K562 (cell line): ENCODE data around the gene KNCN. TPM values are rescaled to one million over a fixed set of nuclear protein-coding genes. Genes with fewer than 3 reads are reported as not detected.

Source experiments
- EZH2 ChIP-seq: IDR thresholded peaks from 2 replicates; pipeline ENCODE4 v1.6.1; 2012; ENCODE audit warnings: low read depth, mild to moderate bottlenecking, inconsistent platforms, low read length, borderline replicate concordance
- HDAC3 ChIP-seq: fragments of 450-650 bp; IDR thresholded peaks from 2 replicates; pipeline ENCODE4 v1.6.1; 2018; ENCODE audit warnings: borderline replicate concordance, mild to moderate bottlenecking, moderate library complexity; ENCODE audit not compliant: partially characterized antibody
- HLTF ChIP-seq: fragments of 450-650 bp; IDR thresholded peaks from 2 replicates; pipeline ENCODE4 v1.6.1; 2016
- HMBOX1 ChIP-seq: sonication (generic); IDR thresholded peaks from 2 replicates; pipeline ENCODE4 v1.6.1; 2016
- HNRNPUL1 ChIP-seq: fragments of 200-400 bp; formaldehyde crosslinking; IDR thresholded peaks from 2 replicates; pipeline ENCODE4 v1.6.1; 2017; ENCODE audit warnings: low read length
- MLLT1 ChIP-seq, 2 experiments: fragments of 450-650 bp; IDR thresholded peaks; 2 replicates each; pipeline ENCODE4 v1.6.1; 2016
- MTA1 ChIP-seq: fragments of 450-650 bp; IDR thresholded peaks from 2 replicates; pipeline ENCODE4 v1.6.1; 2017; ENCODE audit warnings: borderline replicate concordance
- NCOA1 ChIP-seq: fragments of 450-650 bp; IDR thresholded peaks from 2 replicates; pipeline ENCODE4 v1.6.1; 2016; ENCODE audit warnings: low read depth
- NEUROD1 ChIP-seq: fragments of 150-350 bp; IDR thresholded peaks from 2 replicates; pipeline ENCODE4 v1.6.1; 2014; ENCODE audit warnings: borderline replicate concordance, low read length, low read depth; ENCODE audit not compliant: partially characterized antibody
- PHB2 ChIP-seq: fragments of 450-650 bp; IDR thresholded peaks from 2 replicates; pipeline ENCODE4 v1.6.1; 2017; ENCODE audit warnings: low read depth
- PYGO2 ChIP-seq: fragments of 450-650 bp; IDR thresholded peaks from 2 replicates; pipeline ENCODE4 v1.6.1; 2016; ENCODE audit warnings: mild to moderate bottlenecking, missing genetic modification characterization, moderate library complexity, missing compliant biosample characterization
- RBM34 ChIP-seq: fragments of 200-400 bp; formaldehyde crosslinking; IDR thresholded peaks from 2 replicates; pipeline ENCODE4 v1.6.1; 2018; ENCODE audit warnings: low read length, borderline replicate concordance; ENCODE audit not compliant: insufficient read depth
- SLC30A9 ChIP-seq: fragments of 250-450 bp; sonication (Bioruptor Pico); IDR thresholded peaks from 2 replicates; pipeline ENCODE4 v1.8.0; 2022; ENCODE audit warnings: mild to moderate bottlenecking, moderate library complexity
- SMAD3 ChIP-seq: fragments of 450-650 bp; formaldehyde crosslinking; conservative IDR thresholded peaks from 2 replicates; pipeline ENCODE4 v1.4.0; 2020; ENCODE audit warnings: mild to moderate bottlenecking
- SRSF7 ChIP-seq: fragments of 200-400 bp; formaldehyde crosslinking; optimal IDR thresholded peaks from 2 replicates; pipeline ENCODE3; 2017; ENCODE audit warnings: mild to moderate bottlenecking, low read depth, low read length
- STAT5A ChIP-seq: IDR thresholded peaks from 2 replicates; pipeline ENCODE4 v1.6.1; 2012; ENCODE audit warnings: low read length, inconsistent platforms, borderline replicate concordance
- THRB ChIP-seq: fragments of 450-650 bp; formaldehyde crosslinking; conservative IDR thresholded peaks from 2 replicates; pipeline ENCODE4 v1.4.0; 2022; ENCODE audit warnings: mild to moderate bottlenecking, missing genetic modification characterization
- VEZF1 ChIP-seq: fragments of 200-800 bp; sonication (Bioruptor generic); IDR thresholded peaks from 2 replicates; pipeline ENCODE4 v1.6.1; 2017; ENCODE audit warnings: missing genetic modification characterization, missing compliant biosample characterization
- ZBTB5 ChIP-seq: fragments of 450-650 bp; IDR thresholded peaks from 2 replicates; pipeline ENCODE4 v1.6.1; 2017; ENCODE audit warnings: antibody characterized with exemption
- ZFP36 ChIP-seq: fragments of 150-350 bp; IDR thresholded peaks from 2 replicates; pipeline ENCODE4 v1.6.1; 2018; ENCODE audit warnings: low read length, low read depth; ENCODE audit not compliant: partially characterized antibody
- ZSCAN29 ChIP-seq: fragments of 450-650 bp; IDR thresholded peaks from 2 replicates; pipeline ENCODE4 v1.6.1; 2017
- polyA plus RNA-seq, 8 experiments: library from polyadenylated mRNA; depleted of rRNA in 4 of 8; stranded (reverse) in 5 of 8; unstranded in 3 of 8; fragments of >200 nt; fragmentation: Nextera tagmentation in 2 of 8; fragmentation: Illumina TruSeq in 1 of 8; extraction: Ambion mirVana in 2 of 8; extraction: Trizol in 1 of 8; gene quantifications; 2 replicates each; pipeline versions ENCODE4 v1.2.1 to v1.2.3, GENCODE V29; 2011 to 2014; ENCODE audit warnings: inconsistent platforms in 1 of 8, missing spikeins in 1 of 8
- total RNA-seq, 7 experiments: library from RNA; depleted of rRNA in 6 of 7; stranded (reverse); fragments of >200 nt in 6 of 7; fragmentation: Illumina TruSeq in 2 of 7; extraction: Trizol in 2 of 7; gene quantifications; 2 replicates each; pipeline versions ENCODE4 v1.2.1 to v1.2.3, GENCODE V29; 2011 to 2021; ENCODE audit warnings: low replicate concordance in 1 of 7

The KNCN gene
- total and polyA plus RNA-seq, 9 of the 15 experiments (the other 6 are each of a cell fraction or from before 2014, with no cell fraction given): not detected

GRCh38 chr1:46522184-46522968 lies 29.1 kb downstream of the KNCN start (continued):
- no peak for TF ChIP-seq HMBOX1
- no peak for TF ChIP-seq ZFP36
- TF ChIP-seq PYGO2: peak; percentile 61; the same call in 1 of the 2 replicates
- peak; percentile 90 for TF ChIP-seq NCOA1
- no peak for TF ChIP-seq THRB (CRISPR knock-in tag)
- TF ChIP-seq PHB2: no peak
- 0 out of 2 replicates have a peak, but pooled peaks have one; percentile 69 for TF ChIP-seq HLTF
- peak; percentile 87 for TF ChIP-seq MTA1
- no peak for TF ChIP-seq SLC30A9 (CRISPR knock-in tag)
- TF ChIP-seq NEUROD1: peak; percentile 90
- no peak for TF ChIP-seq RBM34
- peak; percentile 57 to 88; a peak in 3 of 4 replicates for TF ChIP-seq MLLT1 (IDR thresholded peaks at IDR 0.05)
- TF ChIP-seq SMAD3: no peak
- TF ChIP-seq ZSCAN29: peak; percentile 59; the same call in 1 of the 2 replicates
- TF ChIP-seq HDAC3: no peak
- peak; percentile 89 for TF ChIP-seq VEZF1 (CRISPR knock-in tag)
- TF ChIP-seq HNRNPUL1: peak; percentile 100
- no peak for TF ChIP-seq SRSF7
- peak; percentile 97 for TF ChIP-seq ZBTB5
- TF ChIP-seq EZH2: no peak
- TF ChIP-seq STAT5A: peak; percentile 99
